Eye (tissue), 1 donor: ENCODE measurements around the gene P4HA3.
"Not testable (repeated sequence)": the region's sequence is repeated elsewhere in the genome, so short reads cannot be mapped to it uniquely, and the experiment has no call there.

Experiments
- DNase-seq: peaks from one replicate; pipeline ENCODE4 v3.0.0-alpha.2; 2015

The P4HA3 gene

GRCh38 chr11:74311352-74311926 is at the start of gene P4HA3:
P4HA3 (minus strand) TSS chr11:74311640; CDS start chr11:74311611, 29 bp downstream.
- DNase-seq: peak; percentile 56

GRCh38 chr11:74357449-74357848 is 46.0 kb upstream of the P4HA3 start:
- no peak for DNase-seq

GRCh38 chr11:74355626-74356025 is 44.2 kb upstream of the P4HA3 start:
- no peak for DNase-seq

- DNase-seq: no peak
Observed at GRCh38 chr11:74354036-74354435, 42.6 kb upstream of the P4HA3 start.

GRCh38 chr11:74347381-74347780 is 35.9 kb upstream of the P4HA3 start:
- DNase-seq: no peak

GRCh38 chr11:74345420-74345819 is 34.0 kb upstream of the P4HA3 start:
- no peak for DNase-seq

GRCh38 chr11:74341921-74342320 is 30.5 kb upstream of the P4HA3 start:
- no peak for DNase-seq

GRCh38 chr11:74339619-74340018 is 28.2 kb upstream of the P4HA3 start:
- DNase-seq: no peak

GRCh38 chr11:74338963-74339362 is 27.5 kb upstream of the P4HA3 start:
- no peak for DNase-seq

GRCh38 chr11:74333193-74333592 is 21.8 kb upstream of the P4HA3 start:
- DNase-seq: no peak

GRCh38 chr11:74332291-74332690 is 20.9 kb upstream of the P4HA3 start:
- no peak for DNase-seq

GRCh38 chr11:74331000-74331399 is 19.6 kb upstream of the P4HA3 start:
- DNase-seq: not testable (repeated sequence)

- DNase-seq: no peak
Observed at GRCh38 chr11:74330075-74330858, 18.8 kb upstream of the P4HA3 start.

- no peak for DNase-seq
Observed at GRCh38 chr11:74327076-74327475, 15.6 kb upstream of the P4HA3 start.

- DNase-seq: no peak
Observed at GRCh38 chr11:74326665-74327064, 15.2 kb upstream of the P4HA3 start.

- DNase-seq: peak; percentile 60
Observed at GRCh38 chr11:74325649-74326645, 14.5 kb upstream of the P4HA3 start.

- DNase-seq: no peak
Observed at GRCh38 chr11:74322667-74323066, 11.2 kb upstream of the P4HA3 start.

GRCh38 chr11:74321487-74322188 is 10.2 kb upstream of the P4HA3 start:
- DNase-seq: peak; percentile 51

GRCh38 chr11:74320538-74320937 is 9.1 kb upstream of the P4HA3 start:
- DNase-seq: no peak

- DNase-seq: no peak
Observed at GRCh38 chr11:74319139-74319816, 7.8 kb upstream of the P4HA3 start.

- DNase-seq: no peak
Observed at GRCh38 chr11:74318241-74318932, 6.9 kb upstream of the P4HA3 start.
